ENCODE results near the gene GMDS. TPM values are rescaled to one million over a fixed set of nuclear protein-coding genes. Genes with fewer than 3 reads are reported as not detected.

GMDS gene
- total RNA-seq, 1 experiment from 2014 or later: 35.0 TPM

GRCh38 chr6:2030682-2031244 is 214.6 kb downstream of the GMDS start:
- CTCF ChIA-PET: no interaction called here
- TF ChIP-seq NR3C1 (CRISPR knock-in tag; conservative IDR thresholded peaks at IDR 0.05; ENCODE audit: low read depth) (no peak), JAZF1 (CRISPR knock-in tag; IDR thresholded peaks at IDR 0.05) (no peak), SOX15 (CRISPR knock-in tag; IDR thresholded peaks at IDR 0.05) (no peak), RELA (CRISPR knock-in tag; IDR thresholded peaks at IDR 0.05; ENCODE audit: borderline replicate concordance) (no peak), ZNF423 (CRISPR knock-in tag; IDR thresholded peaks at IDR 0.05) (no peak), E2F1 (CRISPR knock-in tag; IDR thresholded peaks at IDR 0.05) (no peak), SMAD3 (CRISPR knock-in tag; IDR thresholded peaks at IDR 0.05; ENCODE audit: borderline replicate concordance) (no peak), ZNF532 (CRISPR knock-in tag; IDR thresholded peaks at IDR 0.05; ENCODE audit: borderline replicate concordance) (no peak), MLX (CRISPR knock-in tag; IDR thresholded peaks at IDR 0.05) (no peak), FOXK1 (CRISPR knock-in tag; IDR thresholded peaks at IDR 0.05) (no peak), NR2C2 (CRISPR knock-in tag; IDR thresholded peaks at IDR 0.05) (no peak), TP53 (CRISPR knock-in tag; IDR thresholded peaks at IDR 0.05) (no peak), TCF7 (CRISPR knock-in tag; IDR thresholded peaks at IDR 0.05; ENCODE audit: low read depth) (no peak), FOXP4 (CRISPR knock-in tag; IDR thresholded peaks at IDR 0.05) (no peak)
- TF ChIP-seq, protein P1, sequence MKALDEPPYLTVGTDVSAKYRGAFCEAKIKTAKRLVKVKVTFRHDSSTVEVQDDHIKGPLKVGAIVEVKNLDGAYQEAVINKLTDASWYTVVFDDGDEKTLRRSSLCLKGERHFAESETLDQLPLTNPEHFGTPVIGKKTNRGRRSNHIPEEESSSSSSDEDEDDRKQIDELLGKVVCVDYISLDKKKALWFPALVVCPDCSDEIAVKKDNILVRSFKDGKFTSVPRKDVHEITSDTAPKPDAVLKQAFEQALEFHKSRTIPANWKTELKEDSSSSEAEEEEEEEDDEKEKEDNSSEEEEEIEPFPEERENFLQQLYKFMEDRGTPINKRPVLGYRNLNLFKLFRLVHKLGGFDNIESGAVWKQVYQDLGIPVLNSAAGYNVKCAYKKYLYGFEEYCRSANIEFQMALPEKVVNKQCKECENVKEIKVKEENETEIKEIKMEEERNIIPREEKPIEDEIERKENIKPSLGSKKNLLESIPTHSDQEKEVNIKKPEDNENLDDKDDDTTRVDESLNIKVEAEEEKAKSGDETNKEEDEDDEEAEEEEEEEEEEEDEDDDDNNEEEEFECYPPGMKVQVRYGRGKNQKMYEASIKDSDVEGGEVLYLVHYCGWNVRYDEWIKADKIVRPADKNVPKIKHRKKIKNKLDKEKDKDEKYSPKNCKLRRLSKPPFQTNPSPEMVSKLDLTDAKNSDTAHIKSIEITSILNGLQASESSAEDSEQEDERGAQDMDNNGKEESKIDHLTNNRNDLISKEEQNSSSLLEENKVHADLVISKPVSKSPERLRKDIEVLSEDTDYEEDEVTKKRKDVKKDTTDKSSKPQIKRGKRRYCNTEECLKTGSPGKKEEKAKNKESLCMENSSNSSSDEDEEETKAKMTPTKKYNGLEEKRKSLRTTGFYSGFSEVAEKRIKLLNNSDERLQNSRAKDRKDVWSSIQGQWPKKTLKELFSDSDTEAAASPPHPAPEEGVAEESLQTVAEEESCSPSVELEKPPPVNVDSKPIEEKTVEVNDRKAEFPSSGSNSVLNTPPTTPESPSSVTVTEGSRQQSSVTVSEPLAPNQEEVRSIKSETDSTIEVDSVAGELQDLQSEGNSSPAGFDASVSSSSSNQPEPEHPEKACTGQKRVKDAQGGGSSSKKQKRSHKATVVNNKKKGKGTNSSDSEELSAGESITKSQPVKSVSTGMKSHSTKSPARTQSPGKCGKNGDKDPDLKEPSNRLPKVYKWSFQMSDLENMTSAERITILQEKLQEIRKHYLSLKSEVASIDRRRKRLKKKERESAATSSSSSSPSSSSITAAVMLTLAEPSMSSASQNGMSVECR (CRISPR knock-in tag; IDR thresholded peaks at IDR 0.05; ENCODE audit: borderline replicate concordance): no peak
- TF ChIP-seq, protein P2, sequence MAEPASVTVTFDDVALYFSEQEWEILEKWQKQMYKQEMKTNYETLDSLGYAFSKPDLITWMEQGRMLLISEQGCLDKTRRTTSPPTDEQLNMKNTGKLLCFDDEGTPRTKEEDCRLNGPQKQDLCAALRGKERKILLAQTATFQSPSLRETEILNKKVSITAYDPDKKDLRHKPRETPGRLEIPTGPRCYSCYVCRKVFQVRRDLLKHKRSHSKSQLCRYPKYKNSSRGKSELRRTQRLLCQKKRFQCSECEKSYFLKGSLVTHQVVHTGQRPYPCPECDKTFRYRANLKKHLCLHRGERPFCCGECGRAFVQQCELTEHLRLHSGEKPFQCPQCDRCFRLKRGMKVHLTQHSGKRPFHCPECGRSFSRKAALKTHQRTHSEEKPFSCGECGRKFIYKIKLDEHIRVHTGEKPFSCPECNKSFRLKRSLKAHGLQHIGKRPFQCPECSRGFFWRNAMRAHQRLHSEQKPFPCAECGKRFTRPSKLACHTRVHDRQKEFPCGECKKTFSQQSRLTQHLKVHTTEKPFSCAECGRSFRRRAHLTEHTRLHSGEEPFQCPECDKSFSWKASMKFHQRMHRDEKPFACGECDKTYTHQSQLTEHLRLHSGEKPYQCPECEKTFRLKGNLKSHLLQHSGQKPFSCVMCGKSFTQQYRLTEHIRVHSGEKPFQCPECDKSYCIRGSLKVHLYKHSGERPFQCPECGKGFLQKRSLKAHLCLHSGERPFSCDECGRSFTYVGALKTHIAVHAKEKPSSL (CRISPR knock-in tag; conservative IDR thresholded peaks at IDR 0.05): no peak
- TF ChIP-seq, protein P3, sequence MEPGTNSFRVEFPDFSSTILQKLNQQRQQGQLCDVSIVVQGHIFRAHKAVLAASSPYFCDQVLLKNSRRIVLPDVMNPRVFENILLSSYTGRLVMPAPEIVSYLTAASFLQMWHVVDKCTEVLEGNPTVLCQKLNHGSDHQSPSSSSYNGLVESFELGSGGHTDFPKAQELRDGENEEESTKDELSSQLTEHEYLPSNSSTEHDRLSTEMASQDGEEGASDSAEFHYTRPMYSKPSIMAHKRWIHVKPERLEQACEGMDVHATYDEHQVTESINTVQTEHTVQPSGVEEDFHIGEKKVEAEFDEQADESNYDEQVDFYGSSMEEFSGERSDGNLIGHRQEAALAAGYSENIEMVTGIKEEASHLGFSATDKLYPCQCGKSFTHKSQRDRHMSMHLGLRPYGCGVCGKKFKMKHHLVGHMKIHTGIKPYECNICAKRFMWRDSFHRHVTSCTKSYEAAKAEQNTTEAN (CRISPR knock-in tag; IDR thresholded peaks at IDR 0.05): no peak
- ATAC-seq (no peak; the same call in 1 of the 2 replicates), DNase-seq (ENCODE audit: low spot score) (no peak)
- Mint-ChIP-seq H3K27me3 (ENCODE audit: low read depth) (no peaks in the 10 kb centered on the region), H3K36me3 (no peaks in the 10 kb centered on the region), H3K4me1 (peaks cover 50% of the 10 kb centered on the region), H3K9me3 (no peaks in the 10 kb centered on the region), H3K27ac (peak overlapping the region; percentile 84), H3K4me3 (peak overlapping the region; percentile 1; the same call in 1 of the 2 replicates)
- POLR2A ChIA-PET: no interaction called here

Measured in WTC11 (cell line).